LNCAP (cell line): ENCODE results near the gene ZMYND10.

Experiments used
- TF ChIP-seq, protein P1 (sequence below): fragments of 450-650 bp; IDR thresholded peaks from 2 replicates; pipeline ENCODE4 v1.5.1; 2017; ENCODE audit warnings: mild to moderate bottlenecking

The ZMYND10 gene

GRCh38 chr3:50385754-50386153 is 40.2 kb upstream of the ZMYND10 start:
- TF ChIP-seq, protein P1, sequence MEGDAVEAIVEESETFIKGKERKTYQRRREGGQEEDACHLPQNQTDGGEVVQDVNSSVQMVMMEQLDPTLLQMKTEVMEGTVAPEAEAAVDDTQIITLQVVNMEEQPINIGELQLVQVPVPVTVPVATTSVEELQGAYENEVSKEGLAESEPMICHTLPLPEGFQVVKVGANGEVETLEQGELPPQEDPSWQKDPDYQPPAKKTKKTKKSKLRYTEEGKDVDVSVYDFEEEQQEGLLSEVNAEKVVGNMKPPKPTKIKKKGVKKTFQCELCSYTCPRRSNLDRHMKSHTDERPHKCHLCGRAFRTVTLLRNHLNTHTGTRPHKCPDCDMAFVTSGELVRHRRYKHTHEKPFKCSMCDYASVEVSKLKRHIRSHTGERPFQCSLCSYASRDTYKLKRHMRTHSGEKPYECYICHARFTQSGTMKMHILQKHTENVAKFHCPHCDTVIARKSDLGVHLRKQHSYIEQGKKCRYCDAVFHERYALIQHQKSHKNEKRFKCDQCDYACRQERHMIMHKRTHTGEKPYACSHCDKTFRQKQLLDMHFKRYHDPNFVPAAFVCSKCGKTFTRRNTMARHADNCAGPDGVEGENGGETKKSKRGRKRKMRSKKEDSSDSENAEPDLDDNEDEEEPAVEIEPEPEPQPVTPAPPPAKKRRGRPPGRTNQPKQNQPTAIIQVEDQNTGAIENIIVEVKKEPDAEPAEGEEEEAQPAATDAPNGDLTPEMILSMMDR: no peak

GRCh38 chr3:50383750-50384149 is 38.2 kb upstream of the ZMYND10 start:
- TF ChIP-seq, protein P1: no peak

DNA sequence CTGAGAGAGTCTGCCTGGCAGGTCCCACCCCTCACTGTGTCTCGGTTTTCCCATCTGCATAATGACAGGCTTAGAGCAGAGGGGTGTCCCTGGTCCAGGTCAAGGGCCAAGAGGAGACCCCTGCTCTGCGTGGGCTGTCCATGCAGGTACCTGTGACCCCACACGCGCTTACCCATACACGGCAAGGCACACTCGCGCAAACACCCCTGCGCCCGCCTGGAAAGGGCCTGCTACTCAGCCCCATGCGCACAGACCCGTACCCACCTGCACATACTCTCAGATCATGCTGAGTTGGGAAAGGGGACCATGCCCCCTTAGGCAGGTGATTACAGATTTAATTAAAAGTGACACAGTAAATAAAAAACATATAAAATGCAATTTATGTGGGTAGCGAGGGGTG is 37.2 kb upstream of the ZMYND10 start:
- TF ChIP-seq, protein P1: no peak

- TF ChIP-seq, protein P1: no peak
These were observed 35.9 kb upstream of the ZMYND10 start for GRCh38 chr3:50381383-50381782.

GRCh38 chr3:50380405-50381085 is 35.0 kb upstream of the ZMYND10 start:
- TF ChIP-seq, protein P1: no peak

GRCh38 chr3:50378757-50379156 is 33.2 kb upstream of the ZMYND10 start:
- TF ChIP-seq, protein P1: no peak

DNA sequence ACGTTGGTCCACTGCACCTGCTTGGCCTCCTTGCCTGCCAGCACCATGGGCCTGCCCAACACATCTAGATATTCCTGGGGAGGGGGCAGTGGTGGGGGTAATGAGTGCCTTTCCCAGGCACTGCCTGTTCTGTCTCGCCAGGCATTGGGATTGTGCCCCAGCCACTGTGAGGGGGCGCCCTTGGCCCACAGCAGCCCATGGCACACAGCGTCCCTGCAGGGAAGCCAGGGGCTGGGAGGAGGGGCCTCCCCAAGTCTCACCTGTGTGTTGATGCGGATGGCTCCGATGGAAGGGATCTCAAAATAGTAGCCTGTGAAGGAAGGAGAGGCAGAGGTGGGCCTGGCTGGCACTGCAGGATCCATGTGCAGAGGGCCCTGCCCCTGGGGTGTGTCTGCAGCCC is 32.5 kb upstream of the ZMYND10 start:
- TF ChIP-seq, protein P1: no peak
